Measurements from ENCODE around the gene SAMD3.
"Not testable (repeated sequence)": the region's sequence is repeated elsewhere in the genome, so short reads cannot be mapped to it uniquely, and the experiment has no call there.

The SAMD3 gene

GRCh38 chr6:130200020-130200419, 22.7 kb downstream of the SAMD3 start:
- no peak for TF ChIP-seq CTCF (IDR thresholded peaks at IDR 0.05; ENCODE audit: low read depth, low read length, missing control alignments)
- DNase-seq (ENCODE audit: low read depth): no peak
- in situ Hi-C loops (cut with HindIII; ENCODE audit: low sequenced_read_pairs): no loop called here

GRCh38 chr6:130198483-130199035, 24.2 kb downstream of the SAMD3 start:
- TF ChIP-seq CTCF (IDR thresholded peaks at IDR 0.05; ENCODE audit: low read depth, low read length, missing control alignments): no peak
- no peak overlapping the region for H3K4me3 ChIP-seq (ENCODE audit: low read depth, low read length)
- no peak for DNase-seq (ENCODE audit: low read depth)
- in situ Hi-C loops (cut with HindIII; ENCODE audit: low sequenced_read_pairs): no loop called here

More at GRCh38 chr6:130200020-130200419, 22.7 kb downstream of the SAMD3 start:
- no peak overlapping the region for H3K4me3 ChIP-seq (ENCODE audit: low read depth, low read length)

GRCh38 chr6:130197816-130198482, 24.8 kb downstream of the SAMD3 start:
- H3K4me3 ChIP-seq (ENCODE audit: low read depth, low read length); in situ Hi-C loops (cut with HindIII; ENCODE audit: low sequenced_read_pairs); DNase-seq (ENCODE audit: low read depth): not testable (repeated sequence)

GRCh38 chr6:130194434-130194833, 28.3 kb downstream of the SAMD3 start:
- in situ Hi-C loops (cut with HindIII; ENCODE audit: low sequenced_read_pairs); H3K4me3 ChIP-seq (ENCODE audit: low read depth, low read length): not testable (repeated sequence)

GRCh38 chr6:130190701-130191690, 31.8 kb downstream of the SAMD3 start:
- in situ Hi-C loops (cut with HindIII; ENCODE audit: low sequenced_read_pairs): no loop called here
- TF ChIP-seq CTCF (IDR thresholded peaks at IDR 0.05; ENCODE audit: low read depth, low read length, missing control alignments): no peak
- no peak for DNase-seq (ENCODE audit: low read depth)
- H3K4me3 ChIP-seq (ENCODE audit: low read depth, low read length): no peak overlapping the region

More at GRCh38 chr6:130194434-130194833, 28.3 kb downstream of the SAMD3 start:
- peak; percentile 91 for DNase-seq (ENCODE audit: low read depth)

- in situ Hi-C loops (cut with HindIII; ENCODE audit: low sequenced_read_pairs): no loop called here
- DNase-seq (ENCODE audit: low read depth): no peak
- no peak for TF ChIP-seq CTCF (IDR thresholded peaks at IDR 0.05; ENCODE audit: low read depth, low read length, missing control alignments)
- no peak overlapping the region for H3K4me3 ChIP-seq (ENCODE audit: low read depth, low read length)
These were observed 33.0 kb downstream of the SAMD3 start for GRCh38 chr6:130189531-130190397.
